D721Med (cell line): ENCODE measurements around the gene DPYSL5.
A peak's percentile ranks its signal among the peaks of the same experiment; 100 is the strongest.

Experiments
- DNase-seq: peaks from one replicate; pipeline ENCODE4 v3.0.0; 2011; ENCODE audit warnings: low spot score; ENCODE audit not compliant: insufficient read length
- FAIRE-seq: peaks from 2 replicates; lab custom pipeline; 2011; peaks lifted over from hg19 to GRCh38; lab: Jason Lieb, UNC
- TF ChIP-seq, protein P1 (sequence below): IDR thresholded peaks from 2 replicates; pipeline ENCODE4 v1.5.1; 2012; ENCODE audit warnings: mild to moderate bottlenecking, control low read depth; ENCODE audit not compliant: insufficient read depth; ENCODE audit errors: missing control alignments

The DPYSL5 gene

DNA sequence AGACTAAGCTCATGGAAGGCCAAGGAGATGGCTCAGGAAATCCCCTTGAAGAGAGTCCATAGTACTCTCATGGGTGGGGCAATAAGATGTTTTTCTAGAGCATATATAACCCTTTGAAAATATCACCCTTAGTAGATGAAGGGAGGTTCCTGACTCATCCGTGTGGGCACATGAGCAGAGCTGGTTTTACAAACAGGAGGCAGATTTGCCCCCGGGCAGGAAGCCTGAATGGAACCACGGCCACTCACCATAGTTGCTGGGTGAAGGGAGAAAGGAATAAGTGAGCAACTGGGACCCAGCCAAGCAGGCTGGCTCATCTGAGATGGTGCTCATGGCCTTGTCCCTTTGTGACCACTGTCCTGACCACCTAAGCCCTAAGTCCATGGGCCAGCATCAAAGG, 93.6 kb downstream of the DPYSL5 start:
- DNase-seq (no peak), FAIRE-seq (no peak)
- TF ChIP-seq, protein P1, sequence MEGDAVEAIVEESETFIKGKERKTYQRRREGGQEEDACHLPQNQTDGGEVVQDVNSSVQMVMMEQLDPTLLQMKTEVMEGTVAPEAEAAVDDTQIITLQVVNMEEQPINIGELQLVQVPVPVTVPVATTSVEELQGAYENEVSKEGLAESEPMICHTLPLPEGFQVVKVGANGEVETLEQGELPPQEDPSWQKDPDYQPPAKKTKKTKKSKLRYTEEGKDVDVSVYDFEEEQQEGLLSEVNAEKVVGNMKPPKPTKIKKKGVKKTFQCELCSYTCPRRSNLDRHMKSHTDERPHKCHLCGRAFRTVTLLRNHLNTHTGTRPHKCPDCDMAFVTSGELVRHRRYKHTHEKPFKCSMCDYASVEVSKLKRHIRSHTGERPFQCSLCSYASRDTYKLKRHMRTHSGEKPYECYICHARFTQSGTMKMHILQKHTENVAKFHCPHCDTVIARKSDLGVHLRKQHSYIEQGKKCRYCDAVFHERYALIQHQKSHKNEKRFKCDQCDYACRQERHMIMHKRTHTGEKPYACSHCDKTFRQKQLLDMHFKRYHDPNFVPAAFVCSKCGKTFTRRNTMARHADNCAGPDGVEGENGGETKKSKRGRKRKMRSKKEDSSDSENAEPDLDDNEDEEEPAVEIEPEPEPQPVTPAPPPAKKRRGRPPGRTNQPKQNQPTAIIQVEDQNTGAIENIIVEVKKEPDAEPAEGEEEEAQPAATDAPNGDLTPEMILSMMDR = no peak

DNA sequence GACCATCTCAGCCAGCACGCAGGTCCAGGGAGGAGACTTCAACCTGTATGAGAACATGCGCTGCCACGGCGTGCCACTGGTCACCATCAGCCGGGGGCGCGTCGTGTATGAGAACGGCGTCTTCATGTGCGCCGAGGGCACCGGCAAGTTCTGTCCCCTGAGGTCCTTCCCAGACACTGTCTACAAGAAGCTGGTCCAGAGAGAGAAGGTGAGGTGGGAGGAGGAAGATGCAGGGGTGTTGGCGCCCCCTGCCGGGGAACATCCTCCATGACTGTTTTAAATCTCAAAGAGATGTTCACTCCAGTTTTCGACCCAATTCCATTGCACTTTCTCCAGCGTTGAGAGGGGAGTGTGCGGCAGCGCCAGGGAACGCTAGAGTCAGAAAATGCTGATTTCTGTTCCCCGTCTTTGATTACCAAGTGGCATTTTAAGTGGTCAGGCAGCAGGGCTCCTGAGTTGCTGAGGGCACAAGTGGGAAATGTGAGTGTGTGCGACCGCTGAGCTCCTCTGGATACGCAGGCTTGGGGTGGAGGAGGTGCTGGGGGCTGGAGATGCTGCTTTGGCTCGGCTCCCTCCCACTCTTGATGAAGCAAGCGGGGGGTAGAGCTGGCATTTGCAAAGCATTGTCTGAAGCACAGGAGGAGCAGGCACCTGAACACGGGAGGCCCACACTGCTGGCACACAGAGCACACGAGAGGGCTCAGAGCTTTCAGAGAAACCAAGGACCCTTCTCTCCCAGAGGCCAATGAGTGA, 94.8 kb downstream of the DPYSL5 start:
- DNase-seq (peak; percentile 89), FAIRE-seq (no peak)
- TF ChIP-seq, protein P1 = peak; percentile 80

DNA sequence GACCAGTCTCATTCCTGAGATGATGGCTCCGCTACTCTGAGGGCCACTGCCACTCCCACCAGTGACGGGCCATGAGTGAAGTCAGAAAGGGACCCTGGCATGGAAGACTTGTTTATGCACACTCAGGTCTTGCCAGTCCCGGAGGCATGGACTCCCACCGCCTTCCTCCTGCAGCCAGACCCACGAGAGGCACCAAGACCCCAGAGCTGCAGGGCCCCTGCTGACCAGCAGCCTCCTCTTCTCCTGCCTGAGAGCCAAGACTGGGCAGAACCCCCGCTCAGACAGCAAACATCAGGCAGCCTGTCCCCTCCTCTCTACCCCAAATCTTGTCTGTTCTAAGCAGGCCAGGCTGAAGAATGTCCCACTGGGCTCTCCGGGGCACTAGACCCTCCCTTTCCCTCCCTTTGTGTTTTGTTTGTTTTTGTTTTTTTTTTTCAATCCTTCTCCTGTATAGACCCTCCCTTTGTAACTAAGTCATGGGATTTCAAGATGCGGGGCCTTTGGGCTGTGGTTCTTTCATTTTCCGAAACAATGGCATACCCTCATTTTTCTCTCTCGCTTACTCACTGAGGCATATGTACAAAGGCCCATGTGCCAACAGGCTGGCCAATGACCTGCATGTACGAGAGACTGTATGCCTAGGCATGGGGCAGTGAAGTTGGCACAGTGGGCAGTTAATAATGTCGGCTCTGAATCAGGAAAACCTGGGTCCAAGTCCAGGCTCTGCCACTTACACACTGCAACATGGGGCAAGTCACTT, 98.2 kb downstream of the DPYSL5 start:
- FAIRE-seq (no peak), DNase-seq (no peak)
- TF ChIP-seq, protein P1 = no peak

DNA sequence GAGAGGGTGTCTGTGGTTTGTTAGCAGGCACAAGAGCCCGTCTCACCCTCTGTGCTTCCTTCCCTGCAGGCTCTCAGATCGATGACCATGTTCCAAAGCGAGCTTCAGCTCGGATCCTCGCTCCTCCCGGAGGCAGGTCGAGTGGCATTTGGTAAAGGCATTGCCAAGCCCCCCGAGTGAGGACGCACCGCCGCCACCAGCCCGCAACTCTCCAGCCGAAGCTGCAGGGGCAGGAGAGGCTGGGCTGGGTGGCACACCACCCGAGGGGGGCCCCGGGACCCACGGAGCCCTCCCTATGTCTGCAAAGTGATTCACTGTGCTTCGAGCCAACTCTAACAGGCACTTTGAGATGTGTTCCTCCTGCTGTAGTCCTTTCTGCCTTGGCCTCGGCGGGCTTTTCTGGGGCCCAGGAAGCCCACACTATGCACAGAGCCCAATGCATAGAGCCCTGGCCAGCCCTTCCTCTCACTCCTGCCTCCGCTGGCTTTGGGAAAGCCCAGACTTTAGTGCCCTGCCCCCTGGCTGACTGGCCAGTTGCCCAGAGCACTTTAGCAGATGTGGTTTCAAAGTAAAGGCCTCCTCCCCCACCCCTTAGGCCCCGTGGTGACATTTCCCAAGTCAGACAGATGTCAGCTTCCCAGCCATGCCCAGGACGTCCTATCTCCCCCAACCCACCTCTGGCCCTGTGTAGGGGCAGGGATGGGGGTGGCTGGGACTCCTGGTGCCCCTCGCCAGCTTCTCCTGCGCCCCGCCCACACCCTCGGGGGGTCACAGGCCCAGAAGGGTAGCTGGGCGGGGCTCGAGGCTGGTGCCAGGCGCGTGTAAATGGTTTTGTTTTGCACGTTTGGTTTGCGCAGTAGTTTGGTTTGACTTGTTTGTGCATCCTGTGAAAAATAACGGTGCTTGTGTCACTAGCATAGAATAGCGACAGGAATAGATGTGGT, 99.2 kb downstream of the DPYSL5 start:
- DNase-seq (no peak), FAIRE-seq (no peak)
- TF ChIP-seq, protein P1 = no peak

DNA sequence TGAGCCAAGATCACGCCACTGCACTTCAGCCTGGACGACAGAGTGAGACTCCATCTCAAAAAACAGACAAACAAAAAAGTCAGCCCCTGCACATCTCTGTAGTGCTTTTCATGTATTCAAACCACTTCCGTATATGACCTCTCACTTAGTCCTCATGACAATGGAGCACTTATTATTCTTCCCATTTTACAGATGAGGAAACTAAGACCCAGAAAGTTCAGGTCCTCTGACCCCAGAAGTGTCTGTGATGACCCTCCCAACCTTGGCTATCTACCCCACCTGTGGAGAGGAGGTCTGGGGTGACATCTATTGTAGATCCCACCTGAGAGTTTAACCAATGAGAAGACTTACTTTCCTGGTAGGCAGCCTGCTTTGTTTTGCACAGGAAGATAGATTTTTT, 100.9 kb downstream of the DPYSL5 start:
- FAIRE-seq (no peak), DNase-seq (no peak)
- TF ChIP-seq, protein P1 = no peak

DNA sequence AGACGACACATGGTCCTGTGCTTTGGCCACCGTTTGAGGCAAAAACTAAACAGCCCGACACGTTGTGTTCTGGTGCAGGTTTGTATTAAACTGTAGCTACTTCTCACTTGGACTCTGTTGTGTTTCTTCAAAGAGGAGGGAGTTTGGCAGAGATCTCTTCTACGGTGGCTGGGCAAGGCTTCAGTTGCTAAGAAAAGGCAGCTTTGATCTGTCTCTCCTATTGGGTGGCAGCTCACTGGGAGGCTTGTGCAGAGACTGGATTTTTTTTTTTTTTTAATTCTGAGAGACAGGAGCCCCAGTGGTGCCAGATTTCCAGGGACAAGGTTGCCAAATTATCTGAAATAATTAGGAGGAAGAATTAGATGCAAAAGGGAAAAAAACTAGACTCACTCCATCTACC, 102.3 kb downstream of the DPYSL5 start:
- TF ChIP-seq, protein P1 = no peak
- FAIRE-seq (no peak), DNase-seq (no peak)
